ENCODE measurements around the gene PIGH. TPM values are rescaled to one million over a fixed set of nuclear protein-coding genes. Genes with fewer than 3 reads are reported as not detected.

PIGH gene, protein sequence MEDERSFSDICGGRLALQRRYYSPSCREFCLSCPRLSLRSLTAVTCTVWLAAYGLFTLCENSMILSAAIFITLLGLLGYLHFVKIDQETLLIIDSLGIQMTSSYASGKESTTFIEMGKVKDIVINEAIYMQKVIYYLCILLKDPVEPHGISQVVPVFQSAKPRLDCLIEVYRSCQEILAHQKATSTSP
- total RNA-seq: 21.9 and 26.4 TPM in 2 replicates

DNA sequence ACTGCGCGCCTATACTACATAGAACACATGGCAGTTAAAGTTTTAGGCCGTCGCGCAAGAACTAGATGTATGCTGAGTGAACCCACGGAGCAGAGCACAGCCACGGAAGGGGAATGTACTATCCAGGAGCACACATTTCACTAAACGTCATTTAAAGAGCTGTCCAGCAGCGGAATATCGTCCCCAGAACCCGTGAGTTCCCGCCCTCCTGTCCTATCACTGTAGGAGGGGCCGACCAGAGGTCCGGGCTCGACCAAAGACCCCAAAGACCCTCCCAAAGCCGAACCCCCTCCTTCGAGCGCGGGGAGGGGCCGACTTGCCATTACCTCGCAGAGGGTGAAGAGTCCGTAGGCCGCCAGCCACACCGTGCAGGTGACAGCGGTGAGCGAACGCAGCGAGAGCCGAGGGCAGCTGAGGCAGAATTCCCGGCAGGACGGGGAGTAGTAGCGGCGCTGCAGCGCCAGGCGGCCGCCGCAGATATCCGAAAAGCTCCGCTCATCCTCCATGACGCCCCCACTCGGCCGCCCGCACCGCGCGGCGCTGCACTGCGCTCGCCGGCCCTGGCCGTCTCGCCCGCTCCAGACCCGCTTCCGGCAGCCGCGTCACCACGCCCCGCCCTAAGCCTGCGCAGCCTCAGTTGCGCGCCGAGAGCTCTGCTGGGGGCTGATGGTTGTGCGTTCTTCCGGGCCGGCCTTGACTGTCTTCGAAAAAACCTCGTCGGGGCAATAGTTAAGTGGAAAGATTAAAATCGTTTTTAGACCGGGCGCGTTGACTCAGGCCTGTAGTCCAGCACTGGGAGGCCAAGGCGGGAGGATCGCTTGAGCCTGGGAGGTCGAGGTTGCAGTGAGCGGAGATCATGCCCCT, at the start of gene PIGH:
PIGH (minus strand) TSS at position 571 of the 864 bp plus-strand sequence; CDS start at position 506, 65 bp downstream.
- Mint-ChIP-seq H3K36me3 (ENCODE audit: low read depth) (peaks cover 18% of the 10 kb centered on the region), H3K27ac (peak within 1 kb of the TSS; percentile 95), H3K27me3 (no peaks in the 10 kb centered on the region), H3K4me1 (peaks cover 61% of the 10 kb centered on the region), H3K4me3 (peak within 1 kb of the TSS; percentile 96), H3K9me3 (no peaks in the 10 kb centered on the region)
- TF ChIP-seq, protein P1, sequence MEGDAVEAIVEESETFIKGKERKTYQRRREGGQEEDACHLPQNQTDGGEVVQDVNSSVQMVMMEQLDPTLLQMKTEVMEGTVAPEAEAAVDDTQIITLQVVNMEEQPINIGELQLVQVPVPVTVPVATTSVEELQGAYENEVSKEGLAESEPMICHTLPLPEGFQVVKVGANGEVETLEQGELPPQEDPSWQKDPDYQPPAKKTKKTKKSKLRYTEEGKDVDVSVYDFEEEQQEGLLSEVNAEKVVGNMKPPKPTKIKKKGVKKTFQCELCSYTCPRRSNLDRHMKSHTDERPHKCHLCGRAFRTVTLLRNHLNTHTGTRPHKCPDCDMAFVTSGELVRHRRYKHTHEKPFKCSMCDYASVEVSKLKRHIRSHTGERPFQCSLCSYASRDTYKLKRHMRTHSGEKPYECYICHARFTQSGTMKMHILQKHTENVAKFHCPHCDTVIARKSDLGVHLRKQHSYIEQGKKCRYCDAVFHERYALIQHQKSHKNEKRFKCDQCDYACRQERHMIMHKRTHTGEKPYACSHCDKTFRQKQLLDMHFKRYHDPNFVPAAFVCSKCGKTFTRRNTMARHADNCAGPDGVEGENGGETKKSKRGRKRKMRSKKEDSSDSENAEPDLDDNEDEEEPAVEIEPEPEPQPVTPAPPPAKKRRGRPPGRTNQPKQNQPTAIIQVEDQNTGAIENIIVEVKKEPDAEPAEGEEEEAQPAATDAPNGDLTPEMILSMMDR (IDR thresholded peaks at IDR 0.05): no peak
- ChIA-PET POLR2A (interaction anchor here (0.5 to 2.4 kb wide), 23 partner anchors 9 to 1193 kb away, joined by 3 to 31 read pairs (median 5); partner anchors contain the start of genes ARG2, ATP6V1D, EIF2S1 and RDH11), CTCF (interaction anchor here (0.7 to 4.7 kb wide), 17 partner anchors 8 to 240 kb away, joined by 3 to 31 read pairs (median 5); partner anchors contain the start of genes ARG2, ATP6V1D, EIF2S1 and ZFYVE26)
- peak; percentile 99 for DNase-seq
- intact Hi-C loops (cut with micrococcal nuclease): loop anchor here (1.0 to 5.0 kb wide), 7 partner anchors 19 to 238 kb away; partner anchors contain the start of genes ARG2, EIF2S1, RAD51B and RDH11
- ATAC-seq (ENCODE audit: low read depth): peak; percentile 90

DNA sequence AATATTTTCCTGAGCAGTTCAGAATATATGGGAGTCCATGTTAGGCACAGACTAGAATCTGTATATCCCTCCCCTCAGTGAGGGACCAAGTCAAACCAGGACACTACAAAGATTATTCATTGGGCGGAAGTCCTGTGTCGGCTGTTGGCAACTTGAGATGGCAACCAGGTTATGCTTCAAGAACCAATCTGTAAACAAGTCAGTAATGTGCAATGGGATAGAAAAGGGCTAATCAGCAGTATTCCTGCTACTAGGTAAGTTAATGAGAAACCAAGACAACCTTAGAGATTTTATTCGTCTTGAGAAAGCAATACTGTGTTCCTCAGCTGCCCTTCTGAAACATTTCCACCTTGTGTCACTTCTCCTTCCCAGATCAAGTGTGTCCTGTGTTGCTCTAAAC, 46.1 kb upstream of the PIGH start:
- Mint-ChIP-seq H3K36me3 (ENCODE audit: low read depth) (peaks cover 56% of the 10 kb centered on the region), H3K4me3 (no peak overlapping the region), H3K27ac (no peak overlapping the region), H3K9me3 (no peaks in the 10 kb centered on the region), H3K4me1 (no peaks in the 10 kb centered on the region), H3K27me3 (no peaks in the 10 kb centered on the region)
- no peak for DNase-seq
- intact Hi-C loops (cut with micrococcal nuclease): no loop called here
- ChIA-PET POLR2A (no interaction called here), CTCF (no interaction called here)
- TF ChIP-seq, protein P1 (IDR thresholded peaks at IDR 0.05): no peak
- no peak for ATAC-seq (ENCODE audit: low read depth)

DNA sequence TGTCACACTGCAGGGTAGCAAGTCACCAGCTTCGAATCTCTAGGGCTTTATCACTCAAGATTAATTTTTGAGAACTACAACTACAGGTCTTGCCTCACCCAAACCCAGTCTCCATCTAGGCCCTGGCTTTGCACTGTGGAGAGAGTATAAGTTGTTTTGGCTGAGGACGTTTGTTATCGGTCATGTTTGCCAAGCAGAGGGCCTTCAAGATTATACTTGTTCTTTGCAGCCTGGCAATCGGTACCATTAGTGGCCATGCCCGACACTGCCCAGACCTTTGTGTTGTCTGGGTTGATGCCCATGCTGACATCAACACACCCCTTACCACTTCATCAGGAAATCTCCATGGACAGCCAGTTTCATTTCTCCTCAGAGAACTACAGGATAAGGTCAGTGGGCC, 45.3 kb upstream of the PIGH start:
- Mint-ChIP-seq H3K27me3 (no peaks in the 10 kb centered on the region), H3K4me3 (no peak overlapping the region), H3K4me1 (no peaks in the 10 kb centered on the region), H3K9me3 (no peaks in the 10 kb centered on the region), H3K27ac (no peak overlapping the region), H3K36me3 (ENCODE audit: low read depth) (peaks cover 49% of the 10 kb centered on the region)
- TF ChIP-seq, protein P1 (IDR thresholded peaks at IDR 0.05): no peak
- POLR2A ChIA-PET: no interaction called here
- intact Hi-C loops (cut with micrococcal nuclease): no loop called here
- DNase-seq: no peak
- CTCF ChIA-PET: no interaction called here
- ATAC-seq (ENCODE audit: low read depth): no peak

DNA sequence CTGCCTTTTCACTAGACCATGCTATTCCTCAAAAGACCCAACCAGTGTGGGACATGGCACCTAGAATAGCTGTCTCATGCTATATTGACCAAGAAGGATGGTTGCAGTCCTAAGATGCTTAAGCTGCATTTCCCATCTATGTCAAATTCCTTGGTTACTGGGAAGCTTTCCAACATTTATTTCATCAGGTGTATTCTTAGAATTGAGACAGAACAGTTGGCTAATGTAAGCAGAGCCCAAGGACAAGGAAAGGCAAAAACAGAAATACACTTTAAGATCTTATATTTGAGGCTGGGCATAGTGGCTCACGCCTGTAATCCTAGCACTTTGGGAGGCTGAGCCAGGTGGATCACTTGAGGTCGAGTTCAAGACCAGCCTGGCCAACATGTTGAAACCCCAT, 44.4 kb upstream of the PIGH start:
- Mint-ChIP-seq H3K9me3 (no peaks in the 10 kb centered on the region), H3K4me3 (no peak overlapping the region), H3K27me3 (no peaks in the 10 kb centered on the region), H3K36me3 (ENCODE audit: low read depth) (peaks cover 39% of the 10 kb centered on the region), H3K4me1 (no peaks in the 10 kb centered on the region), H3K27ac (no peak overlapping the region)
- ChIA-PET POLR2A (interaction anchor here (0.7 kb wide), 1 partner anchor 29 kb away, joined by 3 read pairs; no protein-coding TSS in a partner anchor), CTCF (no interaction called here)
- ATAC-seq (ENCODE audit: low read depth): no peak
- TF ChIP-seq, protein P1 (IDR thresholded peaks at IDR 0.05): no peak
- DNase-seq: no peak
- intact Hi-C loops (cut with micrococcal nuclease): no loop called here

DNA sequence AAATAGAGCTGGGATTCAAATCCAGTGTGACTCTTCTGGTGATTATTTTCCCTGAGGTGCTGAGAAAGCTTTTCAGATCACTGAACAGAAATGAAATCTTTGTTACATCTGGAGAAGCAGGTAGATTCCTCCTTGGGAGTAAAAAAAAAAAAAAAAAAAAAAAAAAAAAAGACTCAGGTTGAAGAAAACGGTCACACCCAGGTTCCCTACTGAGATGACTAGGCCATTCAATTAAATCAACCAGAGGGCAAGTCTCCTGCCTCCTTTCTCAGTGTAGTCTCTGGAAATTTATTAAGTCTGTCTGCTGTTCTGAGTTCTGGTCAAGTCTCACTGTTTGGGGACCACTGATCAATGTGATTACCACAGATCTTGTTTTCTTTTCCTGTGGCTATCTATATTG, 43.6 kb upstream of the PIGH start:
- CTCF ChIA-PET: no interaction called here
- no peak for ATAC-seq (ENCODE audit: low read depth)
- DNase-seq: no peak
- H3K4me1 Mint-ChIP-seq: no peaks in the 10 kb centered on the region
- POLR2A ChIA-PET: interaction anchor here (0.7 kb wide), 1 partner anchor 52 kb away, joined by 12 read pairs; the partner anchor contains the start of gene RDH11
- TF ChIP-seq, protein P1 (IDR thresholded peaks at IDR 0.05): no peak
- peaks cover 32% of the 10 kb centered on the region for H3K36me3 Mint-ChIP-seq (ENCODE audit: low read depth)
- H3K27ac Mint-ChIP-seq: no peak overlapping the region
- H3K9me3 Mint-ChIP-seq: no peaks in the 10 kb centered on the region
- no peak overlapping the region for H3K4me3 Mint-ChIP-seq
- intact Hi-C loops (cut with micrococcal nuclease): no loop called here
- H3K27me3 Mint-ChIP-seq: no peaks in the 10 kb centered on the region

Data from activated B cell treated with CpG ODN at 0.5 μM for 24 hours (primary cell).